Skeletal muscle tissue (tissue), 4 donors: Measurements from ENCODE around the gene REXO2. TPM values are rescaled to one million over a fixed set of nuclear protein-coding genes. Genes with fewer than 3 reads are reported as not detected.

ENCODE experiments used
- H3K27ac ChIP-seq: one replicate; pipeline ENCODE4 v1.7.0; 2013; ENCODE audit warnings: mild to moderate bottlenecking, low read depth, low read length, inconsistent platforms
- H3K27me3 ChIP-seq, 3 donors: one replicate each; pipeline ENCODE4 v1.7.0; 2013; ENCODE audit warnings: low read length in 3 of 3; ENCODE audit not compliant: control insufficient read depth in 3 of 3, insufficient read depth in 3 of 3
- H3K36me3 ChIP-seq, 3 donors: one replicate each; pipeline ENCODE4 v1.7.0; 2013; ENCODE audit warnings: low read length in 3 of 3; ENCODE audit not compliant: control insufficient read depth in 3 of 3, insufficient read depth in 3 of 3
- H3K4me1 ChIP-seq, 3 donors: one replicate each; pipeline ENCODE4 v1.7.0; 2013; ENCODE audit warnings: low read length in 3 of 3, mild to moderate bottlenecking in 3 of 3; ENCODE audit not compliant: control insufficient read depth in 3 of 3, insufficient read depth in 3 of 3
- H3K4me3 ChIP-seq, 3 donors: one replicate each; pipeline ENCODE4 v1.7.0; 2013; ENCODE audit warnings: low read length in 3 of 3
- H3K9ac ChIP-seq, 3 donors: one replicate each; pipeline ENCODE4 v1.7.0; 2013; ENCODE audit warnings: low read length in 3 of 3, mild to moderate bottlenecking in 3 of 3, moderate library complexity in 2 of 3, low read depth in 1 of 3
- H3K9me3 ChIP-seq, 3 donors: one replicate each; pipeline ENCODE4 v1.7.0; 2013; ENCODE audit warnings: low read length in 3 of 3; ENCODE audit not compliant: control insufficient read depth in 3 of 3
- total RNA-seq: library from RNA; depleted of rRNA; stranded (reverse); fragments of >200 nt; gene quantifications from one replicate; pipeline ENCODE4 v1.2.3, GENCODE V29; 2014
- donor health status: Osteomylitis.

Gene REXO2
- total RNA-seq, 1 donor from 2014 or later = 42.8 TPM

DNA sequence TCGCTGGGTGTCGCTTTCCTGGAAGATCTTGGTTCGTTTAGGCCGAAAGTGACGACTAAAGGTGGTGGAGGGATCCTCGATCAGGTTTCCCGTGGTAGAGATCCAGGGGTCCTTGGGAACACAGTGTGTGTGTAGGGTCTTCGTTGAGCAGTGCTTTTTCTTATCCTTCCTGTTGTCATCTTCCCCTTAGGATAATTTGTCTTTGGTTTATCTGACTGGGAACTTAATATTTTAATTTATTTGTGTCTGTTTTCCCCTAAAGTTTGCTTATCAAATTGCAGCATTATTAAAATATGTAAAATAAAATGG lies 38.4 kb upstream of the REXO2 start:
- peak overlapping the region; percentile 93 to 96 (median 96) for H3K4me3 ChIP-seq
- H3K27me3 ChIP-seq = no peaks in the 10 kb centered on the region
- peaks cover 0 to 8% (median 4%) of the 10 kb centered on the region in 3 donors for H3K36me3 ChIP-seq
- H3K9me3 ChIP-seq = no peaks in the 10 kb centered on the region
- peak overlapping the region; percentile 95 to 99 (median 97) for H3K9ac ChIP-seq
- H3K27ac ChIP-seq = peak overlapping the region; percentile 99
- peaks cover 0 to 22% (median 17%) of the 10 kb centered on the region in 3 donors for H3K4me1 ChIP-seq

DNA sequence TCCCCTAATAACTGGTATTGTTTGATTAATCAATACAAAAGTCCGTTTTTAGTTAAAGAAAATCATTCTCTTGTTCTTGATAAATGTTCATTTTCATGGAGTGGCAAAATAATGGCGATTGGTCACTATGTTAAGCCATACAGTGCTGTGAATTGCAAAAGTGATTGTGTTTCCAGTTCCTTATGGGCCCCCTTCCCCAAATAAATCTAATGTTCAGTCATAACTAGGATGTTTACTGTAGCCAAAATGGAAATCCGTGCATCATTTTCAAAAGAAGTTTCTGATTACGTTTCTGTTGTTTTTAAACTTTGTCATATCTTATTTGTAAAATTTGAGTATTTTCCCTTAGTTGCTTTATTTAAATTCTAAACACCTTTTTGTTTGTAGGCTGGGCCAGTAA lies 38.0 kb upstream of the REXO2 start:
- peaks cover 0 to 12% (median 9%) of the 10 kb centered on the region in 3 donors for H3K36me3 ChIP-seq
- H3K9ac ChIP-seq = peak overlapping the region; percentile 95 to 99 (median 97)
- H3K9me3 ChIP-seq = no peaks in the 10 kb centered on the region
- no peaks in the 10 kb centered on the region for H3K27me3 ChIP-seq
- peak overlapping the region; percentile 99 for H3K27ac ChIP-seq
- peak overlapping the region; percentile 93 to 96 (median 96) for H3K4me3 ChIP-seq
- peaks cover 0 to 22% (median 17%) of the 10 kb centered on the region in 3 donors for H3K4me1 ChIP-seq

DNA sequence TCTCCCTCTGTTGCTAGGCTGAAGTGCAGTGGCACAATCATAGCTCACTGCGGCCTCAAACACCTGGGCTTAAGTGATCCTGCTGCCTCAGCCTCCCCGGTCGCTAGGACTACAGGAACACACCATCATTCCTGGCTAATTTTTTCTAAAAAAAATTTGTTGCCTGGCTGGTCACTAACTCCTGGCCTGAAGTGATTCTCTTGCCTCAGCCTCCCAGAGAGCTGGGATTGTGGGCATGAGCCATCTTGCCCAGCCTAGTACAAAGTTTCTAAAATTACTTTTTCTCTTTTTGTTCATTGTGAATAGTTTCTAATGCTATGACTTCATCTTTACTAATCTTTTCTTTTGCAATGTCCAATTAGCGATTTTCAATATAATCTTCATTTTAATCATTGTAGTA lies 26.3 kb upstream of the REXO2 start:
- Histone ChIP-seq H3K4me3 (no peak overlapping the region), H3K27ac (no peak overlapping the region), H3K9ac (no peak overlapping the region), H3K9me3 (no peaks in the 10 kb centered on the region), H3K4me1 (no peaks in the 10 kb centered on the region), H3K36me3 (peaks cover 11 to 16% (median 12%) of the 10 kb centered on the region in 3 donors), H3K27me3 (no peaks in the 10 kb centered on the region)

DNA sequence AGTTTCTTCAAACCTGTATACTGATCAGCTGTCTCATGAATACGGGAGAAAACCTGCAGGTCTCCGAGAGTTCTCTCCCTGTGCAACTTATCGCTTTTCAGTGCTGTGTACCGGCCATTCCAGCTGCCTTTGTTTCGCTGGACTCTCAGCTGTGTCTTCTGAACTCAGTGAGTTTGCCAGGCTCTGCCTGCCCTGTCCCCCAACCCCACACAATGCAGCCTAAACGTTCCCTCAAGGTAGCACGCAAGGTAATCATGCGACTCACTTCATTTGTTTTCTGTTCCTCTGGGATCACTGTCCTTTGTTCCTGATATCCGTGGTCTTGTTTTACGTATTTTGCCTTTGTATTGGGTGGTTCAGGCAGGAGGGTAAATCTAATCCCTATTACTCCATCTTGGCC lies 25.3 kb upstream of the REXO2 start:
- no peaks in the 10 kb centered on the region for H3K27me3 ChIP-seq
- no peak overlapping the region for H3K4me3 ChIP-seq
- H3K9ac ChIP-seq = no peak overlapping the region
- H3K9me3 ChIP-seq = no peaks in the 10 kb centered on the region
- peaks cover 8 to 16% (median 11%) of the 10 kb centered on the region in 3 donors for H3K36me3 ChIP-seq
- H3K27ac ChIP-seq = no peak overlapping the region
- no peaks in the 10 kb centered on the region for H3K4me1 ChIP-seq

DNA sequence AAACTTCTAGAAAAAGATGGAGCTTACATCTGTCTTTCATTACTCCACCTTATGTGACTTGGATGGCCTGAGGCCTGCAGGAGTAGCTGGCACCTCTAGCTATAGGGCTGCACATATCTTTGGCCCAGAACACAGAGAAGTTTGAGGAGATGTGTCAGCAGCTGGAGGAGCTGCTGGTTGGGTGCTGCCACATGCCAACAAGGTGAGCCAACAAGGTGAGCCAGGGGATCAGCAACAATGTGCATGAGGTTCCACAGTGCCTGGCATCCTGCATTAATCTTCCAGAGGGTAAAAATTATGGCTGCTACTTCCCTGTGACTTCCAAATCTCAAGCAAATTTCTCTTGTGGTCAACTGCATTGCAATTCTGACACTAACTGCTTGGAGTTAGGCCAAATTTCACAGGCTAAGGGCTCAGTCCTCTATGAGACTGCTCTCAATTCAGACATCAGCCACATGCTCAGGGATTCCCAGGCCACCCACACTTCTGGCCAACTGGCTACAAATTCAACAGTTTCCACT lies 22.8 kb upstream of the REXO2 start:
- H3K27me3 ChIP-seq = no peaks in the 10 kb centered on the region
- H3K9me3 ChIP-seq = no peaks in the 10 kb centered on the region
- no peaks in the 10 kb centered on the region for H3K4me1 ChIP-seq
- no peak overlapping the region for H3K4me3 ChIP-seq
- H3K27ac ChIP-seq = no peak overlapping the region
- H3K9ac ChIP-seq = no peak overlapping the region
- H3K36me3 ChIP-seq = peaks cover 0 to 6% (median 3%) of the 10 kb centered on the region in 3 donors

DNA sequence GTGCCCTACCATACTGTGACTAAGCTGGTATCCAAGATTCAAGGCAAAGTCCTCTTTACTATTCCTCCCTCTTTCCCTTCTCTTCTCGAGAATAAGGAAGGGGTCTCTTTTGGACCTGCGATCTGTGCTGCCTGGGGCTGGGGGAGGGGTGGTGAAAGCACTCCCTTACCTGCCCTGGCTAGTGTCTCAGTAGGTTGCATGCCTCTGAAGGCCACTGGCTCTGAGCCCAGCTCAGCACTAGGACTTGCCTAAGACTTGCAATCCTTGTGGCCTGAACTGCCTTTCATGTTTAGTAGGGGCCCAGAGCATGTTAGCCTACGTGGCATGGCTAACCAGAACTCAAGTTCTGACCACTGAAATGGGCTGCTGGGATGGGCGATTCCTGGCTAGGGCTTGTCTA lies 13.0 kb upstream of the REXO2 start:
- Histone ChIP-seq H3K27me3 (no peaks in the 10 kb centered on the region), H3K27ac (no peak overlapping the region), H3K36me3 (peaks cover 0 to 4% (median 4%) of the 10 kb centered on the region in 3 donors), H3K9me3 (no peaks in the 10 kb centered on the region), H3K4me1 (no peaks in the 10 kb centered on the region), H3K4me3 (no peak overlapping the region), H3K9ac (no peak overlapping the region)

DNA sequence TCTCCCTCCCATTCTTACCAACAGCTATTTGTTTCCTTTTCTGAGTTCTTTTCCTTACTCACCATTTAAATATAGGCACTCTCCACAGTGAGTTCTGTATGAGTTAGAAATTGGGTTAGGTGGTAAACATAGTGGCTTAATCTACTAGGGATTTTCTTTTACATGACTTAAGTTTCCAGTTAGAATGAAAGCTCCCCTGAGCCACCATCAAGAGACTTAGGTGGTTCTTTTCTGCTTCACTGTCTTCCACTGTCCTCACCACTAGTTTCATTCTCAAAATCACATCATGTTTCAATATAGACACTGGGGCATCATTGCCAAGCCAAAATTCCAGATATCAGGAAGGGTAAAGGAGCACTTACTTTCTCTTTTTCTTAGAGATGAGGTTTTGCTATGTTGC lies 9.0 kb upstream of the REXO2 start:
- no peaks in the 10 kb centered on the region for H3K9me3 ChIP-seq
- no peak overlapping the region for H3K27ac ChIP-seq
- H3K9ac ChIP-seq = no peak overlapping the region
- H3K4me3 ChIP-seq = no peak overlapping the region
- no peaks in the 10 kb centered on the region for H3K4me1 ChIP-seq
- peaks cover 0 to 4% (median 3%) of the 10 kb centered on the region in 3 donors for H3K36me3 ChIP-seq
- H3K27me3 ChIP-seq = no peaks in the 10 kb centered on the region

DNA sequence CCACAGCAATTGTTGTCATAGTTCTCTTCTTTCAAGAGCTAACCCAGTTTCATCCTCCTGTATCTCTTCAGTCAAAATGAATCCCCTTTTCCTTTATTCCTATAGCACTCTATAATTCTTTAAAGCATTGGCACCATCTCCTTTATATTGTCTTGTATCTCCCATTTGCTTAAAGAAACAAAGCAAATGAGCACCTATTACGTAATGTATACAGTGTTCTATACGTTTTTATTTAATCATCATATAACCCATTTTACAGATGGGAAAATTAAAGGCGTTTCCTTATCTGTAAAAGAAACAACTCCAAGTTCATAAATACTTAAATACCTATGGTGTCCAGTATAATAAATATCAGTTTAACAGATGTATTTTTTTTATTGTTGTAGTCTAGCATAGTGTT lies 6.4 kb upstream of the REXO2 start:
- Histone ChIP-seq H3K27ac (no peak overlapping the region), H3K9me3 (no peaks in the 10 kb centered on the region), H3K27me3 (no peaks in the 10 kb centered on the region), H3K9ac (no peak overlapping the region), H3K36me3 (no peaks in the 10 kb centered on the region), H3K4me3 (no peak overlapping the region), H3K4me1 (no peaks in the 10 kb centered on the region)

DNA sequence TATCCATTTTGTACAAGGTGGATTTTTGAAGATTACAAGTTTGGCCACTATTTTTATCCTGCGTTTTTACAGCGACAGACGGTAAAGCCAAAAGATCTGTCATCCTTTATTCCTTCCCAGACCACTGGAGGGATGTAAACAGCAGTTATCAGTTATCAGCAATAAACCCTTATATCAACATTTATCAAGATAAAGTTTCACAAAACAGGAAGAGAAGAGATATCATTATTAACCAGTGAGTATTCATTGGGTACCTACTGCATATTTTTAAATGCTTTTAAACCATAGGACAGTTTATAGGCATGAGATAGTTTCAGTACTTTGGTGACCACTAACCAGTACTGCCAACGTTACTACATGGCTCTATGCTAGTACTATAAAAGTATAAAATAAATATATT lies 5.9 kb upstream of the REXO2 start:
- Histone ChIP-seq H3K36me3 (no peaks in the 10 kb centered on the region), H3K9ac (no peak overlapping the region), H3K27me3 (no peaks in the 10 kb centered on the region), H3K4me1 (no peaks in the 10 kb centered on the region), H3K9me3 (no peaks in the 10 kb centered on the region), H3K4me3 (no peak overlapping the region), H3K27ac (no peak overlapping the region)

DNA sequence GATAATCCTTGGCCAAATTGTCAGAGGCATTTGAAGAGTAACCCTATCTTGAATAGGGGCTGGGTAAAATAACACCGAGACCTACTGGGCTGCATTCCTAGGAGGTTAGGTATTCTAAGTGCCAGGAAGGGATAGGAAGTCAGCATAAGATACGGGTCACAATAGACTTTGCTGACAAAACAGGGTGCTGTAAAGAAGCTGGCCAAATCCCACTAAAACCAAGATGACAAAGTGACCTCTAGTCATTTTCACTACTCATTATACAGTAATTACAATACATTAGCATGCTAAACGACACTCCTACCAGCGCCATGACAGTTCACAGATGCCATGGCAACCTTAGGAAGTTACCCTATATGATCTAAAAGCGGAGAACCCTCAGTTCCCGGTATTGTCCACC lies 964 bp upstream of the REXO2 start:
- Histone ChIP-seq H3K36me3 (no peaks in the 10 kb centered on the region), H3K27ac (no peak overlapping the region), H3K4me1 (peaks cover 8 to 18% (median 12%) of the 10 kb centered on the region in 3 donors), H3K9me3 (no peaks in the 10 kb centered on the region), H3K4me3 (peak overlapping the region in 1 of 3 donors; percentile 93), H3K27me3 (no peaks in the 10 kb centered on the region), H3K9ac (no peak overlapping the region)
